Upper lobe of left lung (tissue), 4 donors: ENCODE data around the gene TLK2.
"Not testable (repeated sequence)": the region's sequence is repeated elsewhere in the genome, so short reads cannot be mapped to it uniquely, and the experiment has no call there.

Source experiments
- CTCF ChIP-seq, 6 experiments: fragments of 450-650 bp in 4 of 6; fragments of 200-600 bp in 2 of 6; sonication (generic) in 2 of 6; IDR thresholded peaks; one replicate each; pipeline ENCODE4 v1.5.1; 2016 to 2019; ENCODE audit warnings: antibody characterized with exemption in 6 of 6
- POLR2A ChIP-seq, 4 donors: fragments of 450-650 bp; IDR thresholded peaks; one replicate each; pipeline ENCODE4 v1.5.1; 2016 to 2017; ENCODE audit warnings: antibody characterized with exemption in 4 of 4, mild to moderate bottlenecking in 2 of 4

GRCh38 chr17:62453656-62454055 is 25.0 kb upstream of the TLK2 start:
- not testable (repeated sequence) for TF ChIP-seq CTCF, POLR2A (IDR thresholded peaks at IDR 0.05)
